Right atrium auricular region (tissue), 2 donors: ENCODE measurements around the gene TOPORS. TPM values are rescaled to one million over a fixed set of nuclear protein-coding genes. Genes with fewer than 3 reads are reported as not detected.

Experiments
- DNase-seq: peaks from one replicate; pipeline ENCODE4 v3.0.0-alpha.2; 2019; ENCODE audit warnings: low spot score
- H3K27ac ChIP-seq, 2 donors: fragments of 200-600 bp; sonication (generic); 1 replicate in 1 of 2; 2 replicates in 1 of 2; pipeline ENCODE4 v1.5.1; 2016 to 2019
- H3K27me3 ChIP-seq, 2 donors: fragments of 200-600 bp; sonication (generic); one replicate each; pipeline versions ENCODE4 v1.5.1 to v1.6.0; 2017 to 2019
- H3K36me3 ChIP-seq: fragments of 200-600 bp; sonication (generic); one replicate; pipeline ENCODE4 v1.5.1; 2016
- H3K4me1 ChIP-seq, 2 donors: fragments of 200-600 bp; sonication (generic); one replicate each; pipeline versions ENCODE4 v1.5.1 to v1.6.0; 2017 to 2019
- H3K4me3 ChIP-seq, 2 donors: fragments of 200-600 bp; sonication (generic); 1 replicate in 1 of 2; 2 replicates in 1 of 2; pipeline ENCODE4 v1.5.1; 2017 to 2019; ENCODE audit warnings: mild to moderate bottlenecking in 1 of 2, moderate library complexity in 1 of 2
- H3K9me3 ChIP-seq, 2 donors: fragments of 200-600 bp; sonication (generic); one replicate each; pipeline ENCODE4 v1.5.1; 2019
- total RNA-seq, 2 donors: library from RNA; depleted of rRNA; stranded (reverse); fragments of >200 nt; gene quantifications; one replicate each; pipeline ENCODE4 v1.1.0, GENCODE V29; 2016
- TF ChIP-seq, protein P1 (sequence below), 2 donors: fragments of 200-600 bp; sonication (generic); IDR thresholded peaks; one replicate each; pipeline ENCODE4 v1.5.1; 2019; ENCODE audit warnings: antibody characterized with exemption in 2 of 2

TOPORS gene
- total RNA-seq, 2 donors from 2014 or later = 9.4 to 11.0 TPM

DNA sequence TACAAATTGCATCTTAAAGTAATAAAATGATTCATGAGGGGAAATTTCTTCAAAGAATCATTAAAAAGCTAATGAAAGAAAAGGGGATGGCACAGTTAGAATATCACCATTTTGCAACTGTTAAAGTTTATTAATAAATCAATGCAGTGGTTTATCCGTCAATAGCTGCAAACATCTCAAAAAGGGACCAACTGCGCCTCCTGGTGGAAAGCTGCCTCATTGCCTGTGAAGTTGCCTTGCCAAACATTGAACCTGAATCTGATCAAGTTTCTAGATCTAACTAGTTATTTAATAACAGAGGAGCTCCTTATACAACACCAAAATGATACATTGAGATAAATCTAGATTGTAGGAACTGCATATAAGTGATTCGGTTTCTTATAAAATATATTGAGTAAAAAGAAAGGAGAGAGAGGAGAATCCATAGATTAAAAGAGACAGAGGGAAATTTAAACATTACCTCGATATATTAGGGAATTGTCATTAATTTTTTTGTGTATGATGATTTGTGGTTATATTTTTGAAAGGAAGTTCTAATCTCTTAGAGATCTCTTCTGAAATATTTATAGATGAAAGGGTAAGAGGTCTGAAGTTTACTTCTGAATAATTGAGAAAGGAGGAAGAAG, 27.4 kb upstream of the TOPORS start:
- DNase-seq = peak; percentile 68
- H3K36me3 ChIP-seq = no peaks in the 10 kb centered on the region
- no peaks in the 10 kb centered on the region for H3K27me3 ChIP-seq
- H3K4me3 ChIP-seq = no peak overlapping the region
- no peaks in the 10 kb centered on the region for H3K9me3 ChIP-seq
- H3K4me1 ChIP-seq = no peaks in the 10 kb centered on the region
- no peak overlapping the region for H3K27ac ChIP-seq
- TF ChIP-seq, protein P1, sequence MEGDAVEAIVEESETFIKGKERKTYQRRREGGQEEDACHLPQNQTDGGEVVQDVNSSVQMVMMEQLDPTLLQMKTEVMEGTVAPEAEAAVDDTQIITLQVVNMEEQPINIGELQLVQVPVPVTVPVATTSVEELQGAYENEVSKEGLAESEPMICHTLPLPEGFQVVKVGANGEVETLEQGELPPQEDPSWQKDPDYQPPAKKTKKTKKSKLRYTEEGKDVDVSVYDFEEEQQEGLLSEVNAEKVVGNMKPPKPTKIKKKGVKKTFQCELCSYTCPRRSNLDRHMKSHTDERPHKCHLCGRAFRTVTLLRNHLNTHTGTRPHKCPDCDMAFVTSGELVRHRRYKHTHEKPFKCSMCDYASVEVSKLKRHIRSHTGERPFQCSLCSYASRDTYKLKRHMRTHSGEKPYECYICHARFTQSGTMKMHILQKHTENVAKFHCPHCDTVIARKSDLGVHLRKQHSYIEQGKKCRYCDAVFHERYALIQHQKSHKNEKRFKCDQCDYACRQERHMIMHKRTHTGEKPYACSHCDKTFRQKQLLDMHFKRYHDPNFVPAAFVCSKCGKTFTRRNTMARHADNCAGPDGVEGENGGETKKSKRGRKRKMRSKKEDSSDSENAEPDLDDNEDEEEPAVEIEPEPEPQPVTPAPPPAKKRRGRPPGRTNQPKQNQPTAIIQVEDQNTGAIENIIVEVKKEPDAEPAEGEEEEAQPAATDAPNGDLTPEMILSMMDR (IDR thresholded peaks at IDR 0.05) = peak; percentile 73 to 92

DNA sequence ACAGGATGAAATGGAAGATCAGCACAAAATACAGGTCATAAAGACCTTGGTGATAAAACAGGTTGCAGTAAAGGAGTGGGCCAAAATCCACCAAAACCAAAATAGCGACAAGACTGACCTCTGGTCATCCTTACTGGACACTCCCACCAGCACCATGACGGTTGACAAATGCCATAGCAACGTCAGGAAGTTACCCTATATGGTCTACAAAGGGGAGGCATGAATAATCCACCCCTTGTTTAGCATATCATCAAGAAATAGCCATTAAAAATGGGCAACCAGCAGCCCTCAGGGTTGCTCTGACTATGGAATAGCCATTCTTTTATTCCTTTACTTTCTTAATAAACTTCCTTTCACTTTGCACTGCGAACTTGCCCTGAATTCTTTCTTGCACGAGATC, 26.6 kb upstream of the TOPORS start:
- Histone ChIP-seq H3K4me3 (no peak overlapping the region), H3K27ac (no peak overlapping the region), H3K27me3 (no peaks in the 10 kb centered on the region), H3K36me3 (no peaks in the 10 kb centered on the region), H3K4me1 (no peaks in the 10 kb centered on the region), H3K9me3 (no peaks in the 10 kb centered on the region)
- DNase-seq = no peak
- TF ChIP-seq, protein P1 (IDR thresholded peaks at IDR 0.05) = no peak

DNA sequence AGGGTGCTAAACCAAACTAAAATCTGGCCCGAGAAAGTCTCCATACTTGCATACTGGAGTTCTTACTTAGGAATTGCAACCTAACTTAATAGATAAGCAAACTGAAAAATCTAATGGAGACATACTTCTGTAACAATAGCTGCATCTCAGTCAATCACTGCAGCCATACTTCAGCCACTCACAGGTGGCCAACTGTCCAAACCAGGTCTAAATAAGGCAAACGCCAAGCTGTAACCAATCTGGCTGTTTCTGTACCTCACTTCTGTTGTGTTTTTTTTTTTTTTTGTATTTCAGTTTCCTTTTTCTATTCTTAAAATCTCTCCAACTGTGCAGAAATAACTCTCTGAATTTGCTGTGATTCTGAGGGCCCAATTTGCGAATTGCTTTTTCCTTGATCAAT, 24.9 kb upstream of the TOPORS start:
- H3K4me1 ChIP-seq = peaks cover 0 to 7% of the 10 kb centered on the region in 2 donors
- no peaks in the 10 kb centered on the region for H3K27me3 ChIP-seq
- DNase-seq = no peak
- no peak overlapping the region for H3K27ac ChIP-seq
- no peaks in the 10 kb centered on the region for H3K36me3 ChIP-seq
- no peaks in the 10 kb centered on the region for H3K9me3 ChIP-seq
- H3K4me3 ChIP-seq = no peak overlapping the region
- TF ChIP-seq, protein P1 (IDR thresholded peaks at IDR 0.05) = no peak

DNA sequence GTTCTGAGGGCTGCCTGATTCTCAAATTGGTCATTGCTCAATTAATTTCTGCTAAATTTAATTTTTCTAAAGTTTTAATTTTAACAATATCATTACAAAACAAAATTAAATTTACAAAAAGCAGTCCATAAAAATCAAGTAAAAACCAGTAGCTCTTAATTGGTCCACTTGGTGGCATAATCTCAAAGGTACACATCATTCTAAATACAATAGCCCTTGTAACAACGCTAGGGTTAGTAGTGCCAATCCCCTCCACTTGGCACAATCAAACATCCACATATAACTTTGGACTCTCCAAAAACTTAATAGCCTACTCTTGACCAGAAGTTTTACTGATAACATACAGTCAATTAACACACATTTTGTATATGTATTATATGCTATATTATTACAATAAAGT, 22.5 kb upstream of the TOPORS start:
- no peak overlapping the region for H3K27ac ChIP-seq
- H3K9me3 ChIP-seq = no peaks in the 10 kb centered on the region
- no peaks in the 10 kb centered on the region for H3K27me3 ChIP-seq
- no peak for DNase-seq
- H3K36me3 ChIP-seq = peaks cover 6% of the 10 kb centered on the region
- TF ChIP-seq, protein P1 (IDR thresholded peaks at IDR 0.05) = no peak
- H3K4me1 ChIP-seq = peaks cover 0 to 30% of the 10 kb centered on the region in 2 donors
- H3K4me3 ChIP-seq = no peak overlapping the region

DNA sequence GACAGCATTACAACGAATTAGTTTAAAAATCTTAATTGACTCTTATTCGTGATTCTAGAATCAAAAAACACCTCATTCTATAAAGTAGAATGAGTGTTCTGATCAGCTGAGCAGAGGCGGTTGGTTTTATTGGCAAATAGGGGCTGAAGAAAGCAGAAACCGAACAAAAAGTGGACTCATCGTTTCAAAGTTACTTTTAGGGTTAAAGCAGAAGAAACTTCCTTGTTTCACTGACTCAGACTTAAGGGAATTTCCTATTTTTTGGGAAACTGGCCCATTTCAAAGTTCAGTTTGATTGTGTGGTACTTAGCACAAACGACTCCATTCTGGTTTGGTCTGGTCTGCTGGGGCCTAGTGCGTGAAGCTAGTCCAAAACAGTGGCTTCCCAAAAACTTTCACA, 21.4 kb upstream of the TOPORS start:
- no peaks in the 10 kb centered on the region for H3K27me3 ChIP-seq
- H3K4me3 ChIP-seq = no peak overlapping the region
- no peaks in the 10 kb centered on the region for H3K9me3 ChIP-seq
- H3K36me3 ChIP-seq = peaks cover 11% of the 10 kb centered on the region
- TF ChIP-seq, protein P1 (IDR thresholded peaks at IDR 0.05) = no peak
- peaks cover 0 to 32% of the 10 kb centered on the region in 2 donors for H3K4me1 ChIP-seq
- peak overlapping the region in 1 of 2 donors; percentile 93 for H3K27ac ChIP-seq
- no peak for DNase-seq
